Measurements from ENCODE around the gene VMAC.

- TF ChIP-seq GTF2F1 (IDR thresholded peaks at IDR 0.05; ENCODE audit: borderline replicate concordance, low read depth, low read length) (no peak), ZNF274 (IDR thresholded peaks at IDR 0.05; ENCODE audit: borderline replicate concordance, extremely low read depth, low read length) (no peak), CTCF (IDR thresholded peaks at IDR 0.05; ENCODE audit: control extremely low read depth in 1 of 3, insufficient read depth in 1 of 3, low read depth in 1 of 3, low read length in 3 of 3) (no peak), HDAC2 (IDR thresholded peaks at IDR 0.05; ENCODE audit: borderline replicate concordance in 1 of 2, low read depth in 2 of 2, low read length in 2 of 2) (no peak), POLR2A (IDR thresholded peaks at IDR 0.05; ENCODE audit: control extremely low read depth in 1 of 2, low read depth in 2 of 2, low read length in 2 of 2) (peak in 1 of 2 experiments; percentile 33; a peak in 2 of 3 replicates), RXRA (IDR thresholded peaks at IDR 0.05; ENCODE audit: insufficient read depth, low read depth, low read length) (no peak), GABPA (IDR thresholded peaks at IDR 0.05; ENCODE audit: borderline replicate concordance, insufficient read depth, low read length) (no peak), SIN3A (conservative IDR thresholded peaks at IDR 0.05 in 1 of 2, IDR thresholded peaks at IDR 0.05 in 1 of 2; ENCODE audit: low read depth in 1 of 2, low read length in 2 of 2) (no peak), CREB1 (IDR thresholded peaks at IDR 0.05) (no peak), POLR2AphosphoS5 (IDR thresholded peaks at IDR 0.05; ENCODE audit: low read depth, low read length) (no peak), TAF1 (IDR thresholded peaks at IDR 0.05; ENCODE audit: low read depth, low read length) (no peak)
- TF ChIP-seq, protein P1, sequence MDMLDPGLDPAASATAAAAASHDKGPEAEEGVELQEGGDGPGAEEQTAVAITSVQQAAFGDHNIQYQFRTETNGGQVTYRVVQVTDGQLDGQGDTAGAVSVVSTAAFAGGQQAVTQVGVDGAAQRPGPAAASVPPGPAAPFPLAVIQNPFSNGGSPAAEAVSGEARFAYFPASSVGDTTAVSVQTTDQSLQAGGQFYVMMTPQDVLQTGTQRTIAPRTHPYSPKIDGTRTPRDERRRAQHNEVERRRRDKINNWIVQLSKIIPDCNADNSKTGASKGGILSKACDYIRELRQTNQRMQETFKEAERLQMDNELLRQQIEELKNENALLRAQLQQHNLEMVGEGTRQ (IDR thresholded peaks at IDR 0.05; ENCODE audit: low read length): no peak
Observed at GRCh38 chr19:5892772-5893275, 11.8 kb upstream of the VMAC start.
